Uterus (tissue), 4 donors: ENCODE results near the gene ADSL. TPM values are rescaled to one million over a fixed set of nuclear protein-coding genes. Genes with fewer than 3 reads are reported as not detected.

Experiments used
- DNase-seq, 2 donors: peaks; one replicate each; pipeline ENCODE4 v3.0.0-alpha.2; 2019 to 2020
- H3K27ac ChIP-seq, 2 donors: fragments of 200-600 bp; sonication (generic); 1 replicate in 1 of 2; 2 replicates in 1 of 2; pipeline ENCODE4 v1.5.1; 2016 to 2018
- H3K27me3 ChIP-seq, 2 donors: fragments of 200-600 bp; sonication (generic); one replicate each; pipeline ENCODE4 v1.5.1; 2018 to 2019; ENCODE audit warnings: control low read depth in 1 of 2
- H3K36me3 ChIP-seq, 2 donors: fragments of 200-600 bp; sonication (generic); one replicate each; pipeline ENCODE4 v1.5.1; 2019; ENCODE audit warnings: control low read depth in 1 of 2
- H3K4me1 ChIP-seq, 2 donors: fragments of 200-600 bp; sonication (generic); one replicate each; pipeline ENCODE4 v1.5.1; 2018 to 2019; ENCODE audit warnings: control low read depth in 1 of 2
- H3K4me3 ChIP-seq, 2 donors: fragments of 200-600 bp; sonication (generic); 1 replicate in 1 of 2; 2 replicates in 1 of 2; pipeline ENCODE4 v1.5.1; 2018 to 2019; ENCODE audit warnings: mild to moderate bottlenecking in 1 of 2
- H3K9me3 ChIP-seq, 2 donors: fragments of 200-600 bp; sonication (generic); one replicate each; pipeline ENCODE4 v1.5.1; 2019; ENCODE audit warnings: control low read depth in 1 of 2
- POLR2A ChIP-seq, 2 donors: fragments of 450-650 bp; IDR thresholded peaks; one replicate each; pipeline ENCODE4 v1.6.1; 2016; ENCODE audit warnings: antibody characterized with exemption in 2 of 2, mild to moderate bottlenecking in 1 of 2, moderate library complexity in 1 of 2
- intact Hi-C: fragments of 100-400 bp; cut with DNase I; formaldehyde crosslinking; loops from one replicate; pipeline ENCODE4 v1.15.1; 2023; ENCODE audit warnings: low total_unique reads
- total RNA-seq, 4 donors: library from RNA; depleted of rRNA in 3 of 4; stranded (reverse); fragments of >200 nt in 3 of 4; gene quantifications; one replicate each; pipeline versions ENCODE4 v1.1.0 to v1.2.4, GENCODE V29; 2014 to 2023
- TF ChIP-seq, protein P1 (sequence below), 4 experiments: fragments of 200-600 bp in 2 of 4; fragments of 450-650 bp in 2 of 4; sonication (generic) in 2 of 4; IDR thresholded peaks; one replicate each; pipeline ENCODE4 v1.5.1; 2016 to 2019; ENCODE audit warnings: antibody characterized with exemption in 4 of 4, mild to moderate bottlenecking in 2 of 4, moderate library complexity in 1 of 4
- donor health status: DM: yes; HTN: yes; CAD: no.

Gene ADSL
- total RNA-seq, 4 donors from 2014 or later = 28.5 to 151 (median 79.5) TPM

DNA sequence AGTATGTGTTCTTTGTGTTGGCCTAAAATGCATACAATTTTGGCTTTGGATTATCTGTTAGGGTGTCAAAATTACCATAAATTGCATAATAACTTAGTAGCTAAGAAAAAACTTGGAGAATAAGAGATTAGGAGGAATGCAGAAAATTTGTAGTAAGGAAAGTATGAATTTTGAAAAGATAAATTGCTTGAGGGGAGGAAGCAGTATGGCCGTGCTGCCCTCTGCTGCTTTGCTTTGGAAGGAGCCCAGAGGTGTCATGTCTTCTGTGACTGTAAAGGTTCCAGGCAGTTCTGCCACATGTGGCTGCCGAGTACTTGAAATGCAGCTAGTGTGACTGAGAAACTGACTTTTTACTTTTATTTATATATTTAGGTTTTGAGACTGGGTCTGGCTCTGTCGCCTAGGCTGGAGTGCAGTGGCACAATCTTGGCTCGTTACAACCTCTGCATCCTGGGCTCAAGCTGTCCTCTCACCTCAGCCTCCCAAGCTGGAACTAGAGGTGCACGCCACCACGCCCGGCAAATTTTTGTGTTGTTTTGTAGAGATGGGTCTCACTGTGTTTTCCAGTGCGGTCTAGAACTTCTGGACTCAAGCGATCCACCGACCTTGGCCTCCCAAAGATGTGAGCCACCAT lies 1.8 kb downstream of the ADSL start:
- H3K9me3 ChIP-seq = no peaks in the 10 kb centered on the region
- H3K36me3 ChIP-seq = no peaks in the 10 kb centered on the region
- intact Hi-C loops = no loop called here
- no peak overlapping the region for H3K4me3 ChIP-seq
- TF ChIP-seq, protein P1, sequence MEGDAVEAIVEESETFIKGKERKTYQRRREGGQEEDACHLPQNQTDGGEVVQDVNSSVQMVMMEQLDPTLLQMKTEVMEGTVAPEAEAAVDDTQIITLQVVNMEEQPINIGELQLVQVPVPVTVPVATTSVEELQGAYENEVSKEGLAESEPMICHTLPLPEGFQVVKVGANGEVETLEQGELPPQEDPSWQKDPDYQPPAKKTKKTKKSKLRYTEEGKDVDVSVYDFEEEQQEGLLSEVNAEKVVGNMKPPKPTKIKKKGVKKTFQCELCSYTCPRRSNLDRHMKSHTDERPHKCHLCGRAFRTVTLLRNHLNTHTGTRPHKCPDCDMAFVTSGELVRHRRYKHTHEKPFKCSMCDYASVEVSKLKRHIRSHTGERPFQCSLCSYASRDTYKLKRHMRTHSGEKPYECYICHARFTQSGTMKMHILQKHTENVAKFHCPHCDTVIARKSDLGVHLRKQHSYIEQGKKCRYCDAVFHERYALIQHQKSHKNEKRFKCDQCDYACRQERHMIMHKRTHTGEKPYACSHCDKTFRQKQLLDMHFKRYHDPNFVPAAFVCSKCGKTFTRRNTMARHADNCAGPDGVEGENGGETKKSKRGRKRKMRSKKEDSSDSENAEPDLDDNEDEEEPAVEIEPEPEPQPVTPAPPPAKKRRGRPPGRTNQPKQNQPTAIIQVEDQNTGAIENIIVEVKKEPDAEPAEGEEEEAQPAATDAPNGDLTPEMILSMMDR (IDR thresholded peaks at IDR 0.05) = peak; percentile 54 to 65 (median 62)
- no peak for TF ChIP-seq POLR2A (IDR thresholded peaks at IDR 0.05)
- no peaks in the 10 kb centered on the region for H3K27me3 ChIP-seq
- peak overlapping the region in 1 of 2 donors; percentile 7 for H3K27ac ChIP-seq
- H3K4me1 ChIP-seq = no peaks in the 10 kb centered on the region
- DNase-seq = no peak

DNA sequence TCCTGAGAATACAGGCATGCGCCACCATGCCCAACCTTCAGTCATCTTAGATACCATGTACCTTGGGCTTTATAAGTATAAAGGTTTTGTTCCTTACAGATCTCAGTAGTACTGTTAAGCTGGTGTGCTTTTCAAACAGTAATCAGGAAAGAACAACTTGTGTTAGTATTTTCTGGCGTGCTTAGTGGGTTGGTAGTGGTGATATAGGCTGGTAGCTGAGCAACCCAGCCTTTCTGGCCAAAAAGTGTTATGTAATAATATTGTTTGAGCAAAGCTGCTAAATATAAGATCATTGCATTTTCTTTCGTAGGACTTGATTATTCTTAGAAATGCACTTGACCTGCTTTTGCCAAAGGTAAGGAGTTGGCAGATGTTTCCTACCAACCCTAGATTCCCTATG lies 6.5 kb downstream of the ADSL start:
- Histone ChIP-seq H3K27me3 (no peaks in the 10 kb centered on the region), H3K27ac (no peak overlapping the region), H3K4me1 (no peaks in the 10 kb centered on the region), H3K9me3 (no peaks in the 10 kb centered on the region), H3K4me3 (no peak overlapping the region), H3K36me3 (no peaks in the 10 kb centered on the region)
- no peak for DNase-seq
- intact Hi-C loops = no loop called here
- no peak for TF ChIP-seq POLR2A (IDR thresholded peaks at IDR 0.05)

DNA sequence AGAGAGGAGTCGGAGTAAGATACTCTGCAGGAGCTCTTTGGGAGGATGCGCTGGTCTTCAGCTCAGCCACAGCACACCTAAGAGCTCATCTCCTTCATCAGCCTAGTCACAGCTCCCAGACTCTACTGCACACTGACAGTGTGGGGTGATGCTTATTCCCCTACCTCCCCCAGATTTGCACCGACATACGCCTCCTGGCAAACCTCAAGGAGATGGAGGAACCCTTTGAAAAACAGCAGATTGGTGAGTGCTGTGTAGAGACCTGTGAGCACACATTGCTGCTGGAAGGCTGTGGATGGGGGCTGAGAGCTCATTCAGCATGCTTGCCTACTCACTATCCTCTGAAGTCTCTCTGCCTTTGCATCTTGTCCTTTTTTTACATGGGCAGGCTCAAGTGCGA lies 14.8 kb downstream of the ADSL start:
- Histone ChIP-seq H3K9me3 (no peaks in the 10 kb centered on the region), H3K36me3 (no peaks in the 10 kb centered on the region), H3K4me1 (no peaks in the 10 kb centered on the region), H3K27ac (no peak overlapping the region), H3K4me3 (no peak overlapping the region), H3K27me3 (no peaks in the 10 kb centered on the region)
- TF ChIP-seq, protein P1 (IDR thresholded peaks at IDR 0.05) = no peak
- TF ChIP-seq POLR2A (IDR thresholded peaks at IDR 0.05) = no peak
- DNase-seq = no peak
- intact Hi-C loops = no loop called here

DNA sequence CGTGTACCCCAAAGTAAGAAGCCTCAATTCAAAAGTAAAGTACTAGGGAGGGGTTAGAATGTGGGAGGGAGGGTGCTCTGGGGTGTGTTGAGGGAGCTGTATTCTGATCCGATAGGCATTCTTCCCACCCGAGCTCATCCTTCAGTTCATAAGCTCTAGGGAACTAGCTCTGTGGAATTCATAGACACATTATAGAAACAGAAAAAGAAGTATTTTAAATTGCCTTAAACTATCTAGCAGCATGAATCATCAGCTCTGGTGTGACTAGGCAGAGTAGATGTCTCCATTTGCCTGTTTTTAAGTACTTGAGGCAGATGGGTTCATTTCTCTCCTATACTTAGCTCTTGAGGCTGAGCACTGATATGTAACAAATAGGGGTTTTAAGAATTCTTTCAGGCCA lies 16.8 kb downstream of the ADSL start:
- Histone ChIP-seq H3K9me3 (no peaks in the 10 kb centered on the region), H3K4me3 (no peak overlapping the region), H3K4me1 (no peaks in the 10 kb centered on the region), H3K27me3 (no peaks in the 10 kb centered on the region), H3K36me3 (no peaks in the 10 kb centered on the region), H3K27ac (no peak overlapping the region)
- DNase-seq = no peak
- intact Hi-C loops = no loop called here
- TF ChIP-seq, protein P1 (IDR thresholded peaks at IDR 0.05) = no peak
- TF ChIP-seq POLR2A (IDR thresholded peaks at IDR 0.05) = no peak

DNA sequence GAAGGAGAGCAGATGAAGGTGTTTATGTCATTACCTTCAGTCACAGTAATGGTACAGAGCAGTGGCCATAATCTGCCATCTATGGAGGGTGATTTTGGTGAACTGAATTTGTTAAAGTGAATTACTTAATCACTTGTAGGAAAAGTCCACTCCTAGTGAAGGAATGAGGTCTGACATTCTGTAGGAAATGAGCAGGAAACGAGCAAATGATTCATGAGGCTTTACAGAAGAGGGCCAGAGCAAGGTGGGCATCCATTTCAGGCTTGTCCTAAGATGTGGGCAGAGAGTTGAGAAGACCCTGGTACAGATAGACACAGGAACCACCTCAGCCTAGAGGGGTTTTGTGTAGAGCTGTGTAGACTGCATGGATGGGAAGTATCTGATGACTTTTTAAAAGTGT lies 18.1 kb downstream of the ADSL start:
- H3K36me3 ChIP-seq = no peaks in the 10 kb centered on the region
- no peak overlapping the region for H3K27ac ChIP-seq
- no peaks in the 10 kb centered on the region for H3K27me3 ChIP-seq
- intact Hi-C loops = no loop called here
- no peaks in the 10 kb centered on the region for H3K9me3 ChIP-seq
- H3K4me1 ChIP-seq = no peaks in the 10 kb centered on the region
- TF ChIP-seq POLR2A (IDR thresholded peaks at IDR 0.05) = no peak
- TF ChIP-seq, protein P1 (IDR thresholded peaks at IDR 0.05) = no peak
- DNase-seq = no peak
- no peak overlapping the region for H3K4me3 ChIP-seq

DNA sequence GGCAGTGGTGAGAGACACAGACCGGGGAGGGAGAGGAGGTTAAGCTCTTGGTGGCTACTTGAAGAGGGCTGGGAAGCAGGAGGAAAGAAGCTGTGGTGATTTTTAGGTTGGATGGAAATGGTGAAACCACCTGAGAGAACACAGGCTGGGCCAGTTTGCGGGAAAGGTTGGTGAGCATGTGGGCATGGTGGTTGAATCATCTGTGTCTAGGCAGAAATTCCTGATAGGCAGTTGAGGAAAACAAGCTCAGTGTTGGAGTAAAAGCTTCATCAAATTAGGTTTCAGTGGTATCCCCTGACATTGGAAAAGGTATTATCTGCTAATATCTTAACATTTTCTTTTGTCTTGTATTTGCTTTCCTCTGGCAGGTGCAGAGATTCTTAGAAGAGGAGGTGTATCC lies 19.8 kb downstream of the ADSL start:
- Histone ChIP-seq H3K36me3 (no peaks in the 10 kb centered on the region), H3K9me3 (no peaks in the 10 kb centered on the region), H3K4me1 (no peaks in the 10 kb centered on the region), H3K4me3 (no peak overlapping the region), H3K27me3 (no peaks in the 10 kb centered on the region), H3K27ac (no peak overlapping the region)
- no peak for DNase-seq
- no peak for TF ChIP-seq POLR2A (IDR thresholded peaks at IDR 0.05)
- TF ChIP-seq, protein P1 (IDR thresholded peaks at IDR 0.05) = no peak
- intact Hi-C loops = no loop called here
